Activated naive CD8-positive, alpha-beta T cell treated with anti-CD3 and anti-CD28 coated beads for 36 hours (primary cell): Measurements from ENCODE around the gene SRC. TPM values are rescaled to one million over a fixed set of nuclear protein-coding genes. Genes with fewer than 3 reads are reported as not detected.

ENCODE experiments used
- DNase-seq: peaks from one replicate; pipeline ENCODE4 v3.0.0; 2021
- H3K27ac Mint-ChIP-seq: one replicate; pipeline ENCODE4 v1.8.0; 2022; ENCODE audit warnings: mild to moderate bottlenecking, moderate library complexity, mixed read lengths
- H3K27me3 Mint-ChIP-seq: one replicate; pipeline ENCODE4 v1.8.0; 2022; ENCODE audit warnings: mild to moderate bottlenecking, mixed read lengths
- H3K36me3 Mint-ChIP-seq: one replicate; pipeline ENCODE4 v1.8.0; 2021; ENCODE audit warnings: mild to moderate bottlenecking, mixed read lengths
- H3K4me1 Mint-ChIP-seq: one replicate; pipeline ENCODE4 v1.8.0; 2021; ENCODE audit warnings: mixed read lengths
- H3K4me3 Mint-ChIP-seq: one replicate; pipeline ENCODE4 v1.8.0; 2022; ENCODE audit warnings: mild to moderate bottlenecking, moderate library complexity, mixed read lengths
- H3K9me3 Mint-ChIP-seq: one replicate; pipeline ENCODE4 v1.8.0; 2022; ENCODE audit warnings: mixed read lengths
- total RNA-seq, 2 experiments: library from RNA; stranded (reverse); gene quantifications; one replicate each; pipeline ENCODE4 v1.2.3, GENCODE V29; 2021

The SRC gene
- total RNA-seq, 2 experiments from 2014 or later = 1.1 to 1.9 TPM

DNA sequence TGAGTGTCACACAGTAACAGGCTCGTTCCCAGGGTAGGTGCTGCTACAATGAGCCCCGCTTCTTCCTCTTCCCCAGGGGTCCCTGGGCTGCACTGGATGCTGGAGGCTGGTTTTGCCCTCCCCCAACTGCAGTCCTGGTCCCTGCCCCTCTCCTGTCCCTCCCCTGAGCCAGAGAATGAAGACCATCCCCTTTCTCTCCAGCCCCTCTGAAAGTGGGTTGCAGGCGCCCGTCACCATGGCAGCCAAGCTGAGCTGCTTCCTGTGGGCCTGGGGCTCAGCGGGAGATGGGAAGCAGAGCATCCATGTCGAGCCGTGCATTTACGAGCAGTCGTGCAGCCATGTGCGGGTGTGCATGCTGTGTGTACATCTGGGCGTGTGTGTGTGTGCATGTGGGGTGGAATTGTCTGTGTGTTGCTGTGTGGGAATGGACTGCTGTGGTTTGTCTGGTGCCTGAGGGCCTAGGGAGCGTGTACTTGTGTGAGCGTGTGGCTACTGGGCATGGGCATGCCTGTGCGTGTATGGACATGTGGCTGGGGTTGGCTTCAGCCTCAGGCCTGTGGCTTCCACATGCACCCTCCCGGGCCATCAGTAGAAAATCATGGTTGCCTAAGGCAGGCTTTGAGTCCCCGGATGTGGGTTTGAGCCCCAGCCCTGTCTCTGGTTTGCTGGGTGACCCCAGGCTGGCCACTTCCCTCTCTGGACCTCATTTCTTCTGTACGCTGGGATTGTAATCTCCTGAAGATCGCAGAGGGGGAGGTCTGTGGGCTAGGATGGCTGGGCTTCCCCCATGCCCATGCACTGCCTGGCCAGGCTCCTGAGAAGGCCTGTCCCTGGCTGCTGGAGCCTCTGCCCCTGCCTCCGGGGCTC, 48.8 kb downstream of the SRC start:
- no peaks in the 10 kb centered on the region for H3K4me1 Mint-ChIP-seq
- H3K27me3 Mint-ChIP-seq = no peaks in the 10 kb centered on the region
- no peak overlapping the region for H3K4me3 Mint-ChIP-seq
- no peak overlapping the region for H3K27ac Mint-ChIP-seq
- H3K36me3 Mint-ChIP-seq = no peaks in the 10 kb centered on the region
- no peaks in the 10 kb centered on the region for H3K9me3 Mint-ChIP-seq
- DNase-seq = no peak

- no peaks in the 10 kb centered on the region for H3K27me3 Mint-ChIP-seq
- no peaks in the 10 kb centered on the region for H3K4me1 Mint-ChIP-seq
- no peak for DNase-seq
- no peaks in the 10 kb centered on the region for H3K36me3 Mint-ChIP-seq
- no peaks in the 10 kb centered on the region for H3K9me3 Mint-ChIP-seq
- no peak overlapping the region for H3K27ac Mint-ChIP-seq
- H3K4me3 Mint-ChIP-seq = no peak overlapping the region
Observed at GRCh38 chr20:37395410-37395797, 49.5 kb downstream of the SRC start.

- no peak overlapping the region for H3K27ac Mint-ChIP-seq
- H3K4me1 Mint-ChIP-seq = no peaks in the 10 kb centered on the region
- H3K9me3 Mint-ChIP-seq = no peaks in the 10 kb centered on the region
Observed at GRCh38 chr20:37395921-37396415, 50.0 kb downstream of the SRC start.

DNA sequence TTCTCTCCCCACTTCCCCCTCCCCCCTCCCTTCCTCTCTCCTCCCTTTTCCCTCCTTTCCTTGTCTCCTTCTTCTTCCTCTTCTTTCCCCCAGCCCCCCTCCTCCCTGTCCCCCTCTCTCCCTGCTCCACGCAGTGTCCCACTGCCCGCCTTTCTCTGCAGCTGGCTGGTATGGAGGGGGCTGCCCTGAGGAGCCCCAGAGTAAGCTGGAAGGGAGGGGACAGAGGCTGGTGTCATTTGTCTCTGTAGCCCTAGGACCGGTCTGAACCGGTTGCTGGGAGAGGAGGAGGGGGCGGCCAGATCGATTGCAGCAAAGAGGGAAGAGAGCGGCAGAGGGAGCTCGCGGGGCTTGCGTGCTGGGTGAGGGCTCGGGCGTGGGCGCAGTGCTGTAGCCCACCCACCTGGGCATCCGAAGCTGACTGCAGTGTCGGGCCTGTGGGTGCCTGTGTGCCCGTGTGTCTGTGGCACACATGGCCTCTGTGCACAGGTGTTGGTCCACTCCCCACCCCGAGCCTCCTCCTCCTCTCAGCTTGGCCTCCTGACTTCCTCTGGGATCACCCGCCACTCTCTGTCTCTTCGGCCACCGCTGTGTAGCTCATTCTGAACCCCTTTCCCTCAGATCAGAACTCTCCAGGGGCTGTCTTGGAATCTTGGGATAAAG, 50.6 kb downstream of the SRC start:
- no peaks in the 10 kb centered on the region for H3K36me3 Mint-ChIP-seq
- DNase-seq = no peak
- no peak overlapping the region for H3K4me3 Mint-ChIP-seq
- H3K27me3 Mint-ChIP-seq = no peaks in the 10 kb centered on the region
- no peak overlapping the region for H3K27ac Mint-ChIP-seq
- H3K9me3 Mint-ChIP-seq = no peaks in the 10 kb centered on the region
- H3K4me1 Mint-ChIP-seq = no peaks in the 10 kb centered on the region

More at GRCh38 chr20:37395921-37396415, 50.0 kb downstream of the SRC start:
- Mint-ChIP-seq H3K27me3 (no peaks in the 10 kb centered on the region), H3K36me3 (no peaks in the 10 kb centered on the region), H3K4me3 (no peak overlapping the region)
- DNase-seq = no peak

GRCh38 chr20:37397076-37397953, 51.4 kb downstream of the SRC start:
- H3K4me1 Mint-ChIP-seq = no peaks in the 10 kb centered on the region
- H3K27ac Mint-ChIP-seq = no peak overlapping the region
- no peak overlapping the region for H3K4me3 Mint-ChIP-seq
- no peaks in the 10 kb centered on the region for H3K36me3 Mint-ChIP-seq
- DNase-seq = no peak
- H3K9me3 Mint-ChIP-seq = no peaks in the 10 kb centered on the region
- no peaks in the 10 kb centered on the region for H3K27me3 Mint-ChIP-seq

- Mint-ChIP-seq H3K4me3 (no peak overlapping the region), H3K36me3 (no peaks in the 10 kb centered on the region), H3K27me3 (no peaks in the 10 kb centered on the region), H3K9me3 (no peaks in the 10 kb centered on the region), H3K4me1 (no peaks in the 10 kb centered on the region), H3K27ac (no peak overlapping the region)
- no peak for DNase-seq
Observed at GRCh38 chr20:37397954-37398749, 52.2 kb downstream of the SRC start.

- Mint-ChIP-seq H3K27me3 (no peaks in the 10 kb centered on the region), H3K4me1 (no peaks in the 10 kb centered on the region), H3K9me3 (no peaks in the 10 kb centered on the region), H3K36me3 (no peaks in the 10 kb centered on the region), H3K4me3 (no peak overlapping the region), H3K27ac (no peak overlapping the region)
- DNase-seq = no peak
Observed at GRCh38 chr20:37398750-37399621, 53.0 kb downstream of the SRC start.

DNA sequence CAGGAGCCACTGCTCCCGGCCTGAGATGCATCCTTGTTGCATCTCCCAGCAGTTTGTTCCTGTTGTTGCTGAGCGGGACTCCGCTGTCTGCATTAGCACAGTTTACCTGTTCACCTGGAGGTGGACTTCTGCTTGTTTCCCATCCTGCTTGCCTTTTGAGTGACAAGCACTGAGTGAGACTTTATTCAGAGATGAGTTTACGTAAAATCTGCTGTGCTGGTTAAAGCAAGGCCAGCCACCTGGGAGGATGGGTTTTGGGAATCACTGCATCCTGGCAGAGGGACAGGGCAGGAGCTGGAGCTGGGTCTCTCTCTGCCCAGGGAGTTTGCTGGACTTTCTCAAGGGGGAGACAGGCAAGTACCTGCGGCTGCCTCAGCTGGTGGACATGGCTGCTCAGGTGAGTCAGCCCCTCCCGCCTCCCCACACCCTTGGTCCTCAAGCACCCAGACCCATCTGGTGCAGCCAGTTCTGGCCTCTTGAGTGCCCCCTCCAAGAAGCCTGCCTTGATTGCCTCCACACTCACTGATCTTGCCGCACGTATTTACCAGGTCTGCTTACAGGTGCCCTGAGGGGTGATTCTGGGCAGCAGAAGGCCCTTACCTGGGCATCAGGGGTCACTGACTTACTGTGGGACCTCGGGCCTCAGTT, 55.5 kb downstream of the SRC start:
- no peak overlapping the region for H3K4me3 Mint-ChIP-seq
- no peak for DNase-seq
- no peak overlapping the region for H3K27ac Mint-ChIP-seq
- no peaks in the 10 kb centered on the region for H3K36me3 Mint-ChIP-seq
- H3K4me1 Mint-ChIP-seq = peaks cover 3% of the 10 kb centered on the region
- H3K9me3 Mint-ChIP-seq = no peaks in the 10 kb centered on the region
- H3K27me3 Mint-ChIP-seq = peaks cover 4% of the 10 kb centered on the region

DNA sequence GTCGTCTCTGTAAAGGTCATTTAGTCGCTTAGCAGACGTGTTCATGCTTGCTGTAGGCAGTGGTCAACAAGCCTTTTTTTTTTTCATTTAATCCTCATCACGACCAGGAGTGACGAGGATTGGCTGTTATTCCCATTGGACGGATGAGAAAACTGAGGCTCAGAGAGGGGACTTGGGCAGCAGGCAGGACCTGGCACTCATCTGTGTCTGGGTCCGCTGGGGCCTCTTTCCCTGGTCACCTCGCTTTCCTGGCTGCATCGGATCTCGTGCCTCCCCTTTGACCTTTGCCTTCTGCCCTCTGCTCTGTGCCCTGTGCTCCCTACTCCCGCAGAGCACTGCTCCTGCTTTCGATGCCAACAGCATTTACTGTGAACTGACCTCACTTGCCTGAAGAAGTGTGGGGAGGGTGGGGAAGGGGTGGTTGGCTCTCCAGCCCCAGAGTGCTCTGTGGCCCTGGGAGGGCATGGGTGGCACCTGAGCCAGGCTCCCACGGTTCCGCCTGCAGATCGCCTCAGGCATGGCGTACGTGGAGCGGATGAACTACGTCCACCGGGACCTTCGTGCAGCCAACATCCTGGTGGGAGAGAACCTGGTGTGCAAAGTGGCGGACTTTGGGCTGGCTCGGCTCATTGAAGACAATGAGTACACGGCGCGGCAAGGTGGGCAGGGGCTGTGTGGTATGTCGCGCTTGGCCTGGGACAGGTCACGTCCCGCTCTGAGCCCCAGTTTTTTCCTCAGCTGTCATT, 56.2 kb downstream of the SRC start:
- H3K27ac Mint-ChIP-seq = no peak overlapping the region
- H3K27me3 Mint-ChIP-seq = peaks cover 4% of the 10 kb centered on the region
- H3K9me3 Mint-ChIP-seq = no peaks in the 10 kb centered on the region
- no peak for DNase-seq
- H3K36me3 Mint-ChIP-seq = no peaks in the 10 kb centered on the region
- peaks cover 4% of the 10 kb centered on the region for H3K4me1 Mint-ChIP-seq
- H3K4me3 Mint-ChIP-seq = no peak overlapping the region

- Mint-ChIP-seq H3K36me3 (no peaks in the 10 kb centered on the region), H3K4me1 (peaks cover 9% of the 10 kb centered on the region), H3K27me3 (peaks cover 15% of the 10 kb centered on the region), H3K4me3 (no peak overlapping the region), H3K9me3 (no peaks in the 10 kb centered on the region), H3K27ac (no peak overlapping the region)
- DNase-seq = no peak
Observed at GRCh38 chr20:37403107-37404033, 57.4 kb downstream of the SRC start.

DNA sequence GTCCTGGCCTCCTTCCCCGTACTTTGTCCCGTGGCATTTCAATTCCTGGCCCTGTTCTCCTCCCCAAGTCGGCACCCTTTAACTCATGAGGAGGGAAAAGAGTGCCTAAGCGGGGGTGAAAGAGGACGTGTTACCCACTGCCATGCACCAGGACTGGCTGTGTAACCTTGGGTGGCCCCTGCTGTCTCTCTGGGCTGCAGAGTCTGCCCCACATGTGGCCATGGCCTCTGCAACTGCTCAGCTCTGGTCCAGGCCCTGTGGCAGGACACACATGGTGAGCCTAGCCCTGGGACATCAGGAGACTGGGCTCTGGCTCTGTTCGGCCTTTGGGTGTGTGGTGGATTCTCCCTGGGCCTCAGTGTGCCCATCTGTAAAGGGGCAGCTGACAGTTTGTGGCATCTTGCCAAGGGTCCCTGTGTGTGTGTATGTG, 58.5 kb downstream of the SRC start:
- peaks cover 9% of the 10 kb centered on the region for H3K4me1 Mint-ChIP-seq
- H3K36me3 Mint-ChIP-seq = no peaks in the 10 kb centered on the region
- H3K4me3 Mint-ChIP-seq = no peak overlapping the region
- no peak overlapping the region for H3K27ac Mint-ChIP-seq
- H3K9me3 Mint-ChIP-seq = no peaks in the 10 kb centered on the region
- H3K27me3 Mint-ChIP-seq = peaks cover 25% of the 10 kb centered on the region
- DNase-seq = no peak

DNA sequence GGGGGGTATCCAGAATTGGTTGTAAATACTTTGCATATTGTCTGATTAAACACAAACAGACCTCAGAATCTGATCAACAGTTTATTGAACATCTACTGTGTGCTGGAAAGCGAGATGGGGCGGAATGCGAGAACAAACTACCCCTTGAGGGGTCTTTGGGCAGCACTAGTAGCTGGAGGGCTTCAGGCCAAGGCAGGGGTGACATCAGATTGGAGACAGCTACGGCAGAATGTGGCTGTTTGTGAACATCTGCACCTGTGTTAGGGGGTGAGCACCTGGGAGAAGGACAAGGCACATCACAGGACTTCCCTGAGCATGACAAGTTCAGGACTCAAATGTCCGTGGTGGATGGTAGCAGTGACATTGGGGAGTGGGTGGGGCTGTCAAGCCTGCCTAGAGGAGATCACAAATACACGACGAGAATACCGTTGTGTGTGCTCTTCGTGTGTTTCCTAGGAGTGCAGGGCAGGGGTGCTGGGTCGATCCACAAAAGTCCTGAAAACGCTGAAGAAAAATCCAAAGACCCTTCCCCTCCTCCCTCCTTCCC, 59.5 kb downstream of the SRC start:
- H3K4me3 Mint-ChIP-seq = no peak overlapping the region
- H3K36me3 Mint-ChIP-seq = no peaks in the 10 kb centered on the region
- H3K27ac Mint-ChIP-seq = no peak overlapping the region

More for the DNA sequence above, 59.5 kb downstream of the SRC start:
- Mint-ChIP-seq H3K9me3 (no peaks in the 10 kb centered on the region), H3K27me3 (peaks cover 30% of the 10 kb centered on the region), H3K4me1 (peaks cover 9% of the 10 kb centered on the region)
- DNase-seq = no peak
